Measurements from ENCODE around the gene MCM9. TPM values are rescaled to one million over a fixed set of nuclear protein-coding genes. Genes with fewer than 3 reads are reported as not detected.
"Not testable (repeated sequence)": the region's sequence is repeated elsewhere in the genome, so short reads cannot be mapped to it uniquely, and the experiment has no call there.

The MCM9 gene
- polyA plus RNA-seq, 4 donors: 22.9 to 27.3 (median 25.2) TPM

- DNase-seq (ENCODE audit: low read depth in 4 of 4, low spot score in 2 of 4): no peak
Measured at GRCh38 chr6:118869350-118869749, 65.6 kb downstream of the MCM9 start.

DNA sequence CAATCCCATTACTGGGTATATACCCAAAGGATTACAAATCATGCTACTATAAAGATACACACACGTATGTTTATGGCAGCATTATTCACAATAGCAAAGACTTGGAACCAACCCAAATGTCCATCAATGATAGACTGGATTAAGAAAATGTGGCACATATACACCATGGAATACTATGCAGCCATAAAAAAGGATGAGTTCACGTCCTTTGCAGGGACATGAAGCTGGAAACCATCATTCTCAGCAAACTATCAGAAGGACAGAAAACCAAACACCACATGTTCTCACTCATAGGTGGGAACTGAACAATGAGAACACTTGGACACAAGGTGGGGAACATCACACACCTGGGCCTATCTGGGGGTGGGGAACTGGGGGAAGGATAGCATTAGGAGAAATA is 66.1 kb downstream of the MCM9 start:
- DNase-seq (ENCODE audit: low read depth in 4 of 4, low spot score in 2 of 4): not testable (repeated sequence)

DNA sequence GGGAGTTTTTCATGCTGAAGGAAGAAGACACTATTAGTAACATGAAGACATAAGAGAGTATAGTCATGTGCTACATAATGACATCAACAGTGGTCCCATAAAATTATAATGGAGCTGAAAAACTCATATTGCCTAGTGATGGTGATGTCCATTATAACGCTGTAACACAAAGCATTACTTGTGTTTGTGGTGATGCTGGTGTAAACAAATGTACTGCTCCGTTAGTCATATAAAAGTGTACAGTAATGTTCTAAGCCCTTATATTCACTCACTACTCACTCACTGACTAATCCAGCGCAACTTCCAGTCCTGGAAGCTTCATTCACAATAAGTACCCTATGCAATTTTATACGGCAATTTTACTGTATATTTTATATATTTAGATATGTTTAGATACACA is 67.8 kb downstream of the MCM9 start:
- no peak for DNase-seq (ENCODE audit: low read depth in 4 of 4, low spot score in 2 of 4)

GRCh38 chr6:118865100-118865391 is 69.9 kb downstream of the MCM9 start:
- DNase-seq (ENCODE audit: low read depth in 4 of 4, low spot score in 2 of 4): no peak

DNA sequence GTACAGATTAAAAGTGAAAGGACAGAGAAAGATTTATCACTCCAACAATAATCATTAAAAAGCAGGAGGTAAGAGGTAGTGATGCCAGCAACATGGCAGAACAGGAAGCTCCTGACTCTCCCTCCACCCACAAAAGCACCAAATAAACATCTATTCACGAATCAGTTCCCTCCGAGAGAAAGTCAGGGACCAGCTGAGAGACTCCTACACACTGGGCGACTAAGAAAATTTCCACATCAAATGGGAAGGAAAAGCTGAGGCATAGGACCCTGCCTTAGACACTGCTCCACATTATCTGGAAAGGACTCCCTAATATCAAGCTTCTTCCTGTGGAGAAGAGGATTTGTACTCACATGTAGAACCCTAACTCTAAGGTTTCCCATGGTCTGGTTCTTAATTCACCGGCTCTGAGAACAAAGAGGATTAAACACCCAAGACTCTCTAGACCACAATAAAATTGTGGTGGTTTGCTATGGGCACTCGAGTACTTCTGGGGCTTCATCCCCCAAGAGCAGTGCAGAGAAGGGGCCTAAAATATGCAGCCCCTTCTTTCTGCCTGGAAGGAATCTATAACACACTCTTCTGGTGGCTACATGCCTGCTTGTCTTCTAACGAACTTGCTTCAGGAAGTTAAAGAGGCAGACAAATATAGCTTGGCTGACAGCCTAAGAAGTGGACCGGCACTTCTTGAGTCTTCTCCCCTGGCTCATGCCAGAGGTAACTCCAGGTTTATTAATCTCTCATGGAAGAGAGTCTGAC is 70.4 kb downstream of the MCM9 start:
- DNase-seq (ENCODE audit: low read depth in 4 of 4, low spot score in 2 of 4): no peak

- DNase-seq (ENCODE audit: low read depth in 4 of 4, low spot score in 2 of 4): no peak
Measured at GRCh38 chr6:118862443-118862842, 72.5 kb downstream of the MCM9 start.

GRCh38 chr6:118860880-118861279 is 74.1 kb downstream of the MCM9 start:
- DNase-seq (ENCODE audit: low read depth in 4 of 4, low spot score in 2 of 4): no peak

DNA sequence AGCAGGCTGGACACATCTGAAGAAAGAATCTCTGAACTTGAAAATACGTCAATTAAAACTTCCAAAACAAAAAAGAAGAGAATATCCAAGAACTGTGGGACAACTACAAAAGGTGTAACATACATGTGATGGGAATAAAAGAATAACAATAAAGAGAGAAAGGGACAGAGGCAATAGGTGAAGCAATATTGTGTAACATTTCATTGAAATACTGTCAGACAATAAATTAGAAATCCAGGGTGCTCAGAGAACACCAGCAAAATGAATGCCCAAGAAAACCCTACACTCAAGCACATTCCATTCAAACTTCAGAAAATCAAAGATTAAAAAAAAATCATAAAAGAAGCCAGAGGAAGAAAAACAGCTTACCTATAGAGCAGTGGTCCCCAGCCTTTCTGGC is 74.6 kb downstream of the MCM9 start:
- DNase-seq (ENCODE audit: low read depth in 4 of 4, low spot score in 2 of 4): no peak

GRCh38 chr6:118859517-118860064 is 75.4 kb downstream of the MCM9 start:
- DNase-seq (ENCODE audit: low read depth in 4 of 4, low spot score in 2 of 4): no peak

GRCh38 chr6:118856301-118856700 is 78.7 kb downstream of the MCM9 start:
- DNase-seq (ENCODE audit: low read depth in 4 of 4, low spot score in 2 of 4): no peak

DNA sequence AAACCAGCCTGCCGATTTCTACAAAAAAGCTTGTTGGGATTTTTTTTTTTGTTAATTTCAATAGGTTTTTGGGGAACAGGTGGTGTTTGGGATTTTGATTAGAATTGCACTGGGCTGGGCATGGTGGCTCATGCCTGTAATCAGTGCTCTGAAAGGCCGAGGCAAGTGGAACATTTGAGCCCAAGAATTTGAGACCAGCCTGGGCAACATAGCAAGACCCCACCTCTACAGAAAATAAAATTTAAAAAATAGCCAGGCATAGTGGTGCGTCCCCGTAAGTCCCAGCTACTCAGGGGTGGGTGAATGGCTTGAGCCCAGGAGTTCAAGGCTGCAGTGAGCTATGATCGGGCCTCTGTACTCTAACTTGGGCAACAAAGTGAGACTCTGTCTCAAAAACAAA is 81.6 kb downstream of the MCM9 start:
- DNase-seq (ENCODE audit: low read depth in 4 of 4, low spot score in 2 of 4): no peak

- DNase-seq (ENCODE audit: low read depth in 4 of 4, low spot score in 2 of 4): no peak
Measured at GRCh38 chr6:118844915-118845314, 90.0 kb downstream of the MCM9 start.

- no peak for DNase-seq (ENCODE audit: low read depth in 4 of 4, low spot score in 2 of 4)
Measured at GRCh38 chr6:118843685-118844390, 91.1 kb downstream of the MCM9 start.

- no peak for DNase-seq (ENCODE audit: low read depth in 4 of 4, low spot score in 2 of 4)
Measured at GRCh38 chr6:118830691-118831090, 104.3 kb downstream of the MCM9 start.

GRCh38 chr6:118829817-118830478 is 105.0 kb downstream of the MCM9 start:
- DNase-seq (ENCODE audit: low read depth in 4 of 4, low spot score in 2 of 4): no peak

DNA sequence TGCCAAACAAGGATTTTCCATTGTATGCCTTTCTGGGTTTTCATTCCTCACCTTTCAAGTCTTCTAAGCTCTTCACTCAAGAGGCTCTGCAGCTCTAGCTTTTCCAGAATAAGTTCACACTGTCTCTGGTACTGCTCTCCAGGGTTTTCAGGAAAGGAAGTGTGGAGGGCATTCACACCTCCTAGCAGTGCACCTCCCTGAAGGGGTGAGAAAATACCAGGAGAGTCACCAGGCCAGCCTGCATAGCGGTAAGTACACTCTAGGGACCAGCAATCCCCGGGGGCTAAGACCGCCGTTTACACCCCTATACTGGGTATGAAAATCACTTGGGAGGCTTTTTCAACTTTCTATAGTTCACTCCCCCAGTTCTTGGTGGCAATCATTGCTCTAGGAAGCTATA is 108.9 kb downstream of the MCM9 start:
- no peak for DNase-seq (ENCODE audit: low read depth in 4 of 4, low spot score in 2 of 4)

DNA sequence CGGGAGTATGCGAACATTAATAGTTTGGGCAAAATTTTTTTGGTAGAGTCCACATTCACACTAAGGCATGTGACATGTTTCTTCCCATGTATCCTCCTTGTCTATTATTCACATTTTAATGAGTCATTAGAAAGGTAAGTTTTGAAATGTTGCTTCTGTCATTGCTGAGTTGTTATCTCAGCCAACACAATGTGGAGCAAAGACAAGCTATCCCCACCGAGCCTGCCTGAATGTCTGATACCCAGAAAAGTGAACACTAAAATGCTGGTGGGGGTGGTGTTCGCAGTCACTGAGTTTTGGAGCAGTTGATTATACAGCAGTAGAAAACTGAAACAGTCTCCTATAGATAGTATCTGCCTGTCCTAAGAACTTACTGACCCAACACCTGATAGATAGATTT is 109.3 kb downstream of the MCM9 start:
- DNase-seq (ENCODE audit: low read depth in 4 of 4, low spot score in 2 of 4): no peak

- no peak for DNase-seq (ENCODE audit: low read depth in 4 of 4, low spot score in 2 of 4)
Measured at GRCh38 chr6:118815495-118815894, 119.5 kb downstream of the MCM9 start.

- no peak for DNase-seq (ENCODE audit: low read depth in 4 of 4, low spot score in 2 of 4)
Measured at GRCh38 chr6:118813775-118814174, 121.2 kb downstream of the MCM9 start.

DNA sequence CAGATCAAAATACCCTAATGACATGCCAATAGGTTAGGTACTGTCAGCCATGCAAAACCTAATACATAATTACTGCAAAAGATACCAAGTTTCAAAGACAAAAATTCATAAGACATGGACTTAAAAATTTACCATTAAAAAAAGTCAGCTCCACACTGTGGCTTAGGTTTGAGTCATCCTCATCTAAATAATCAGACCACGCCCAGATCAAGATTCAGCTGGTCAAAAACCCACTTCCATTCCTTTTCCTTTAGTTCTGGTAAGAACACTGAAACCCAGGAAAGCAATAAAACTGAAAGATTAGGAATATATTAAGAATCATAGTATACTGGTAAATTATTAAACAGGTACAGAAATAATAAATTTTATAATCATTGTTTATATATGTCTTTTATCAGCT is 122.0 kb downstream of the MCM9 start:
- DNase-seq (ENCODE audit: low read depth in 4 of 4, low spot score in 2 of 4): no peak

DNA sequence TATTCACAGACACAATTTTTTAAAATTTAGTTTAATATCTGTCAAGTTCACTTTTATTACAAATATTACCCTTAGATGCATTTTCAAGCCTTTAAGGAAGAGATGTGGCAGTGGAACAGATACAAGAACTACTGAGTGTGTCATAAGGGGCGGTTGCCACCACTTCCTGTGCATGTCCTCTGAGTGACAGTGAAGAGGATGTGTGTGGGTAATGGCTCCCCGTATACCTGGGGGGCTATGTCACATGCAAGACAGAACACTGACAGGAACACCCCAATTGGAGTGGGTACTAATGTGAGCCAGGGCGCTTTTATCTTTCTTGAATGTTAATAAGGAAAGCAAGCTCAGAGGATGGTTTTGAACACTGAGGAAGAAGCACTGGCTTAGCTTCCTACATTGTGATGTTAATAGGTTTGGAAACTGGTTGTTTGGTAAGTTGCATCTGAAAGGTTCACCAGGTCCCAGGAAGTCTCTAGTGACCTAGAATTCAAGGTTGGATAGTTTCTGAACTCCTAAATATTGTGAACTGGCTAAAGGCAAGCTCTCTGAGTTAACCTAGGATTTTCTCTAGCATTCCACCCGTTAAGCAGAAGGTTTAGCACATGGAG is 124.4 kb downstream of the MCM9 start:
- DNase-seq (ENCODE audit: low read depth in 4 of 4, low spot score in 2 of 4): no peak

Measured in left renal cortex interstitium (tissue), 4 donors.